ENCODE results near the gene C17orf107. TPM values are rescaled to one million over a fixed set of nuclear protein-coding genes. Genes with fewer than 3 reads are reported as not detected.
"Not testable (repeated sequence)": the region's sequence is repeated elsewhere in the genome, so short reads cannot be mapped to it uniquely, and the experiment has no call there.

Gene C17orf107
- total RNA-seq, 4 donors from 2014 or later, result 0.90 to 2.0 (median 1.3) TPM

DNA sequence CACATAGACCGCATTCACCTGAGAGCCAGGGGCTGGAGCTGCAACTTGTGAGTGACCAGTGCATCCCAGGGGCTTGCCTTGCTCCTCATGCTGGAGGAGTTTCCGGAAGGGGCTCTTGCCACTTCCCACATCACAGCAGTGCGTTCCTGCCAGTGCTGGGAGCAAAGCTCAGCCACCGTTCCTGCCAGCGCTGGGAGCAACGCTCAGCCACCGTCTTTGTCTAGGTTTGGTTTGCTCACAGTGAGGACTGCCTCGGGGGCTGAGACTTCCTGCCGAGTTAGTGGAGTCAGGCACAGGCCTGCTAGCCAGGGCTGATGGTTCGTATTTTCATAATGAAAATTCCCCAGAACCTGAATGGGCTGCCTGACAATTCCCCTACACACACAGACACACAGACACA, 9.0 kb downstream of the C17orf107 start:
- H3K27me3 ChIP-seq, result peaks cover 0 to 4% of the 10 kb centered on the region in 2 donors
- H3K4me3 ChIP-seq, result no peak overlapping the region
- peaks cover 0 to 22% (median 9%) of the 10 kb centered on the region in 4 donors for H3K4me1 ChIP-seq
- DNase-seq (ENCODE audit: low spot score in 2 of 2), result no peak
- H3K27ac ChIP-seq, result peak overlapping the region in 2 of 4 donors; percentile 22 to 56
- no peaks in the 10 kb centered on the region for H3K9me3 ChIP-seq
- TF ChIP-seq, protein P1, sequence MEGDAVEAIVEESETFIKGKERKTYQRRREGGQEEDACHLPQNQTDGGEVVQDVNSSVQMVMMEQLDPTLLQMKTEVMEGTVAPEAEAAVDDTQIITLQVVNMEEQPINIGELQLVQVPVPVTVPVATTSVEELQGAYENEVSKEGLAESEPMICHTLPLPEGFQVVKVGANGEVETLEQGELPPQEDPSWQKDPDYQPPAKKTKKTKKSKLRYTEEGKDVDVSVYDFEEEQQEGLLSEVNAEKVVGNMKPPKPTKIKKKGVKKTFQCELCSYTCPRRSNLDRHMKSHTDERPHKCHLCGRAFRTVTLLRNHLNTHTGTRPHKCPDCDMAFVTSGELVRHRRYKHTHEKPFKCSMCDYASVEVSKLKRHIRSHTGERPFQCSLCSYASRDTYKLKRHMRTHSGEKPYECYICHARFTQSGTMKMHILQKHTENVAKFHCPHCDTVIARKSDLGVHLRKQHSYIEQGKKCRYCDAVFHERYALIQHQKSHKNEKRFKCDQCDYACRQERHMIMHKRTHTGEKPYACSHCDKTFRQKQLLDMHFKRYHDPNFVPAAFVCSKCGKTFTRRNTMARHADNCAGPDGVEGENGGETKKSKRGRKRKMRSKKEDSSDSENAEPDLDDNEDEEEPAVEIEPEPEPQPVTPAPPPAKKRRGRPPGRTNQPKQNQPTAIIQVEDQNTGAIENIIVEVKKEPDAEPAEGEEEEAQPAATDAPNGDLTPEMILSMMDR (IDR thresholded peaks at IDR 0.05), result no peak
- TF ChIP-seq POLR2A (IDR thresholded peaks at IDR 0.05) (no peak), EP300 (IDR thresholded peaks at IDR 0.05) (no peak)
- WGBS, 2 donors, result 35 to 50% methylated on average over 8 to 10 of the region's 10 CpGs
- H3K36me3 ChIP-seq, result no peaks in the 10 kb centered on the region

DNA sequence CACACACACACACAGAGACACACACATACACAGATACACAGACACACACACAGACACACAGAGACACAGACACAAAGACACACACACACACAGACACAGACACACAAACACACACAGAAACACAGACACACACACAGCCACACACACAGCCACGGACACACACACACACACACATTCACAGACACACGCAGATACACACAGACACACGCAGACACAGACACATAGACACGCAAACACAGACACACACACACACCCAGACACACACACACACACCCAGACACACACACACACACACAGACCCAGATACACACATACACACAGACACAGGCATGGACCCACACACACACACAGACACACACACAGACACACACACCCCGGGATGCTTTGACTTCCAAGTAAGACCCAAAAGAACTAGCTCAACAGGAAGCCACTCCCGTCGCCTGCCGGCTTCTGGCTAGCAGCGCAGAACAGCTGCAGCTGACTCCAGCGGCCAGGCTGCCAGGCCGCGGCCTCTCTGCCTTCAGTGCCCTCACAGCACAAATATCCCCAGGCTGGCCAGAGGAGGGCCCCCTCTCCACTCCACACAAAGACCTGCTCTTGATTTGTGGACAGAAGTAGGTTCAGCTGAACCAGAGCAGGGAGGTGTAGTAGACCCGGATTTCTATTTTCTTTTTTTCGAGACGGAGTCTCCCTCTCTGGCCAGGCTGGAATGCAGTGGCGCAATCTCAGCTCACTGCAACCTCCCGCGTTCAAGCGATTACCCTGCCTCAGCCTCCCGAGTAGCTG, 9.6 kb downstream of the C17orf107 start:
- Histone ChIP-seq H3K27me3 (peaks cover 0 to 4% of the 10 kb centered on the region in 2 donors), H3K27ac (peak overlapping the region in 2 of 4 donors; percentile 56 to 70), H3K4me1 (peaks cover 0 to 17% (median 8%) of the 10 kb centered on the region in 4 donors), H3K36me3 (no peaks in the 10 kb centered on the region), H3K9me3 (no peaks in the 10 kb centered on the region), H3K4me3 (no peak overlapping the region)
- WGBS, 2 donors, result 19 to 23% methylated on average over 18 to 20 of the region's 20 CpGs
- peak in 1 of 2 donors; percentile 51 for TF ChIP-seq EP300 (IDR thresholded peaks at IDR 0.05)
- TF ChIP-seq, protein P1 (IDR thresholded peaks at IDR 0.05), result peak; percentile 76 to 91 (median 84)
- TF ChIP-seq POLR2A (IDR thresholded peaks at IDR 0.05), result no peak
- peak; percentile 83 to 86 for DNase-seq (ENCODE audit: low spot score in 2 of 2)

DNA sequence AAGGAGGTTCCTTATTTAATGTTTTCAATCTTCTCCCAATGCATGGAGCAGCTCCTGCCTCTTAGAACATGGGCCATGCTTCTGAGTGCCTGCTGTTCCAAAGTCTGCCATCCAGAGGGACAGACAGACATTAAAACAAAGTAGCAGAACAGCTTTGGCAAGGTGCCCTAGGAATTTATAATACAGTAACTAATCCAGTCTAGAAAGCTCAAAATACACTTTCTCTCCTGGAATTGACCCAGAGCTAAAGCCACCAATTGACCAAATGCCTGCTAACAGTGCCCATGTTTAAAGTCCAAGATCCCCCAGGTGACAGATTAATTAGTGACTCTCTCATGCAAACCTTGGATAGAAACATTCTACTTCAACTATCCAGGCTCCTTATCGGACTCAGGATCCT, 14.7 kb downstream of the C17orf107 start:
- DNase-seq (ENCODE audit: low spot score in 2 of 2), result no peak
- no peaks in the 10 kb centered on the region for H3K27me3 ChIP-seq
- TF ChIP-seq EP300 (IDR thresholded peaks at IDR 0.05), result no peak
- no peak for TF ChIP-seq POLR2A (IDR thresholded peaks at IDR 0.05)
- TF ChIP-seq, protein P1 (IDR thresholded peaks at IDR 0.05), result no peak
- no peaks in the 10 kb centered on the region for H3K36me3 ChIP-seq
- 81 to 94% methylated on average over 1 of the region's 1 CpG for WGBS, 2 donors
- H3K27ac ChIP-seq, result no peak overlapping the region
- no peak overlapping the region for H3K4me3 ChIP-seq
- H3K9me3 ChIP-seq, result no peaks in the 10 kb centered on the region
- H3K4me1 ChIP-seq, result peaks cover 0 to 8% (median 6%) of the 10 kb centered on the region in 4 donors

DNA sequence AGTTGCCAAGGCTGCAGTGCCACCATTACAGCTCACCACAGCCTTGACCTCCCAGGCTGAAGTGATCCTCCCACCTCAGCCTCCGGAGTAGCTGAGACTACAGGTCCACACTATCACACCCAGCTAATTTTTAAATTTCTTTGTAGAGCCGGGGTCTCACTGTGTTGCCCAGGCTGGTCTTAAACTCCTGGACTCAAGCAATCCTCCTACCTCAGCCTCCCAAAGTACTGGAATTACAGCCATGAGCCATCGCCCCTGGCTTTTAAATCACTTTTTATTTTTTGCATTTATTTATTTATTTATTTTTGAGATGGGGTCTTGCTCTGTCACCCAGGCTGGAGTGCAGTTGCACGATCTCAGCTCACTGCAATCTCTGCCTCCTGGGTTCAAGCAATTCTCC, 15.2 kb downstream of the C17orf107 start:
- not testable (repeated sequence) for H3K27ac ChIP-seq; H3K9me3 ChIP-seq; H3K4me1 ChIP-seq; H3K27me3 ChIP-seq; H3K36me3 ChIP-seq; DNase-seq (ENCODE audit: low spot score in 2 of 2); H3K4me3 ChIP-seq
- WGBS, 2 donors, result 88 to 94% methylated on average over 4 of the region's 4 CpGs

DNA sequence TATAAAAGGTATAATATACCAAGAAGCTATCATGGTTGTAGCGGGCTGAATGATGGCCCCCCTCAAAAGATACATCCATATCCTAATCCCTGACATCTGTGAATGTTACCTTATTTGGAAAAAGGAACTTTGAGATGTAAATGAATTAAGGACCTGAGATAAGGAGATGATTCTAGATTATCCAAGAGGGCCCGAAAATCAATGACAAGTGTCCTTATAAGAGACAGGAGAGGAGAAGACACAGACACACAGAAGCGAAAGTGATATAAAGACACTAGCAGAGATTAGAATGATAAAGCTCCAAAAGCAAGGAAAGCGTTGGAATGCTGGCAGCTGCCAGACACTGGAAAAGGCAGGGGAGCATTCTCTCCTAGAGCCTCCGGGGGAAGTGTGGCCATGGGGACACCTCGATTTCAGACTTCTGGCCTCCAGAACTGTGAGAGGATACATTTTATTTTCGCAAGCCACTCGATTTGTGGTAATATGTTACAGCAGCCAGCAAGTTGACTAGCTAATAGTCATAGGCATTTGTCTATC, 20.2 kb downstream of the C17orf107 start:
- H3K27ac ChIP-seq, result no peak overlapping the region
- 73 to 75% methylated on average over 8 of the region's 8 CpGs for WGBS, 2 donors

GRCh38 chr17:4920351-4921048, 21.2 kb downstream of the C17orf107 start:
- no peak for DNase-seq (ENCODE audit: low spot score in 2 of 2)
- no peak for TF ChIP-seq EP300 (IDR thresholded peaks at IDR 0.05)
- TF ChIP-seq POLR2A (IDR thresholded peaks at IDR 0.05), result no peak
- TF ChIP-seq, protein P1 (IDR thresholded peaks at IDR 0.05), result no peak
- Histone ChIP-seq H3K27me3 (no peaks in the 10 kb centered on the region), H3K9me3 (no peaks in the 10 kb centered on the region), H3K36me3 (no peaks in the 10 kb centered on the region), H3K4me1 (no peaks in the 10 kb centered on the region), H3K4me3 (no peak overlapping the region), H3K27ac (no peak overlapping the region)
- WGBS, 2 donors, result 78 to 85% methylated on average over 10 of the region's 10 CpGs

More for the DNA sequence above, 20.2 kb downstream of the C17orf107 start:
- no peaks in the 10 kb centered on the region for H3K9me3 ChIP-seq
- DNase-seq (ENCODE audit: low spot score in 2 of 2), result no peak
- H3K27me3 ChIP-seq, result no peaks in the 10 kb centered on the region
- no peak overlapping the region for H3K4me3 ChIP-seq
- no peaks in the 10 kb centered on the region for H3K36me3 ChIP-seq
- no peaks in the 10 kb centered on the region for H3K4me1 ChIP-seq
- TF ChIP-seq POLR2A (IDR thresholded peaks at IDR 0.05), result no peak
